ENCODE measurements around the gene RNF186.

The RNF186 gene

GRCh38 chr1:19775317-19775716, 39.8 kb downstream of the RNF186 start:
- DNase-seq (ENCODE audit: extremely low spot score): no peak
- ChIA-PET POLR2A (no interaction called here), CTCF (no interaction called here)
- TF ChIP-seq CTCF (IDR thresholded peaks at IDR 0.05; ENCODE audit: control extremely low read depth, extremely low read depth, low read depth, missing control alignments): no peak

GRCh38 chr1:19774180-19774785, 40.8 kb downstream of the RNF186 start:
- ChIA-PET CTCF (interaction anchor here (1.1 to 2.3 kb wide), 4 partner anchors 10 to 70 kb away, joined by 3 to 10 read pairs (median 4); no protein-coding TSS in a partner anchor), POLR2A (no interaction called here)
- no peak for TF ChIP-seq CTCF (IDR thresholded peaks at IDR 0.05; ENCODE audit: control extremely low read depth, extremely low read depth, low read depth, missing control alignments)
- no peak for DNase-seq (ENCODE audit: extremely low spot score)

- no peak for DNase-seq (ENCODE audit: extremely low spot score)
- TF ChIP-seq CTCF (IDR thresholded peaks at IDR 0.05; ENCODE audit: control extremely low read depth, extremely low read depth, low read depth, missing control alignments): no peak
- CTCF ChIA-PET: interaction anchor here (1.1 to 2.3 kb wide), 5 partner anchors 9 to 69 kb away, joined by 3 to 10 read pairs (median 4); no protein-coding TSS in a partner anchor
- POLR2A ChIA-PET: no interaction called here
Measured at GRCh38 chr1:19773485-19773884, 41.6 kb downstream of the RNF186 start.

GRCh38 chr1:19772053-19772452, 43.0 kb downstream of the RNF186 start:
- POLR2A ChIA-PET: no interaction called here
- DNase-seq (ENCODE audit: extremely low spot score): no peak
- TF ChIP-seq CTCF (IDR thresholded peaks at IDR 0.05; ENCODE audit: control extremely low read depth, extremely low read depth, low read depth, missing control alignments): no peak
- CTCF ChIA-PET: interaction anchor here (2.5 kb wide), 1 partner anchor 11 kb away, joined by 12 read pairs; no protein-coding TSS in a partner anchor

GRCh38 chr1:19771350-19771749, 43.7 kb downstream of the RNF186 start:
- POLR2A ChIA-PET: no interaction called here
- CTCF ChIA-PET: interaction anchor here (0.8 to 2.5 kb wide), 2 partner anchors 10 to 18 kb away, joined by 3 to 12 read pairs; no protein-coding TSS in a partner anchor
- no peak for DNase-seq (ENCODE audit: extremely low spot score)
- TF ChIP-seq CTCF (IDR thresholded peaks at IDR 0.05; ENCODE audit: control extremely low read depth, extremely low read depth, low read depth, missing control alignments): no peak

- DNase-seq (ENCODE audit: extremely low spot score): no peak
- POLR2A ChIA-PET: no interaction called here
Measured at GRCh38 chr1:19770436-19771190, 44.5 kb downstream of the RNF186 start.

More at GRCh38 chr1:19770436-19771190, 44.5 kb downstream of the RNF186 start:
- CTCF ChIA-PET: interaction anchor here (0.8 to 2.5 kb wide), 3 partner anchors 9 to 20 kb away, joined by 3 to 12 read pairs (median 5); no protein-coding TSS in a partner anchor
- no peak for TF ChIP-seq CTCF (IDR thresholded peaks at IDR 0.05; ENCODE audit: control extremely low read depth, extremely low read depth, low read depth, missing control alignments)
